ENCODE measurements around the gene ARSG. TPM values are rescaled to one million over a fixed set of nuclear protein-coding genes. Genes with fewer than 3 reads are reported as not detected.

Gene ARSG
- total and polyA plus RNA-seq, 2 of the 13 experiments (the other 11 are each of a cell fraction or from before 2014, with no cell fraction given): 3.7 to 15.2 TPM

DNA sequence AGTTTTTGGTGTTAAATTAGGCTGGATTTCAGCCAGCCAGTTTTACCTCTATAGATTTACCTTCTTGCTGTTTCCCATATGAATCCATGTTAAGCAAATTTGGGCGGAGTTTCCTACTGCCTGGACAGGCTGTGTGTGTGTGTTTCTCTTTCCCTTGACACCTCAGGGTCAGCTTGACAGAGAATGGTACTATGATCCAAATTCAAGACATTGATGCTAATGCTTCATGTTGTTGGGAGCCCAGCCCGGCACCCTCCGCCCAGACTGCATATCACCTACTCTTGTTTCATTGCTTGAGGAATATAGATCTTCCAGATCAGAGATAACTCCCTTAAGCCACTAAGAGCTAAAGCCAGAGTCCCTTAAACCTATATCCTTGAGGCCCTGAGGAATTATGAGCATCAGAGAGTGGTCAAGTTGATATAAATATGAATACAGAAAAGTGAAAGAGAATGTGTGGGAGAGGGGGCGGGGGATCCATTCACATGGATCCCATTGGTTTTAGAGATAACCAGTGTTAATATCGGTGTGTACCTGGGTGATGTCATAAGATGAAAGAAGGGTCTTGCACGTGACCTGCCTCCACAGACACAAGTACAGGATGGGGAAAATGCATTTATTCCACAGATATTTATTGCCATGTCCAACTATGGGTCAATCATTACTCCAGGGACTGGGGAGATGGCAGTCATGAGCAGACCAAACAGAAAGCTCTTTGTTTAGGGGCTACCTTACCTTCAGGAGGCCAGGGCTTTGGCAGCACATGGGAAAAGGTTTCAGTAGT lies 96.3 kb downstream of the ARSG start (continued):
- TF ChIP-seq, protein P1, sequence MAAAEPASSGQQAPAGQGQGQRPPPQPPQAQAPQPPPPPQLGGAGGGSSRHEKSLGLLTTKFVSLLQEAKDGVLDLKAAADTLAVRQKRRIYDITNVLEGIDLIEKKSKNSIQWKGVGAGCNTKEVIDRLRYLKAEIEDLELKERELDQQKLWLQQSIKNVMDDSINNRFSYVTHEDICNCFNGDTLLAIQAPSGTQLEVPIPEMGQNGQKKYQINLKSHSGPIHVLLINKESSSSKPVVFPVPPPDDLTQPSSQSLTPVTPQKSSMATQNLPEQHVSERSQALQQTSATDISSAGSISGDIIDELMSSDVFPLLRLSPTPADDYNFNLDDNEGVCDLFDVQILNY (CRISPR knock-in tag; conservative IDR thresholded peaks at IDR 0.05): no peak
- TF ChIP-seq NCOR1 (IDR thresholded peaks at IDR 0.05; ENCODE audit: borderline replicate concordance, low read length) (no peak), ATF7 (IDR thresholded peaks at IDR 0.05) (no peak), ATF7 (CRISPR knock-in tag; IDR thresholded peaks at IDR 0.05) (no peak), EZH2 (conservative IDR thresholded peaks at IDR 0.05; ENCODE audit: low read depth, low read length) (no peak), NFE2 (CRISPR knock-in tag; IDR thresholded peaks at IDR 0.05) (no peak), EHMT2 (IDR thresholded peaks at IDR 0.05; ENCODE audit: borderline replicate concordance, low read depth, low read length) (0 out of 2 replicates have a peak, but pooled peaks have one; percentile 46), ZNF746 (CRISPR knock-in tag; IDR thresholded peaks at IDR 0.05) (no peak), ARNT2 (CRISPR knock-in tag; IDR thresholded peaks at IDR 0.05; ENCODE audit: low read depth) (0 out of 2 replicates have a peak, but pooled peaks have one; percentile 32), ZNF326 (CRISPR knock-in tag; IDR thresholded peaks at IDR 0.05; ENCODE audit: borderline replicate concordance) (no peak), SAP130 (CRISPR knock-in tag; IDR thresholded peaks at IDR 0.05; ENCODE audit: low read depth) (peak; percentile 17; the same call in 1 of the 2 replicates), XRCC5 (optimal IDR thresholded peaks at IDR 0.05; ENCODE audit: low read length) (peak; percentile 22), KLF16 (CRISPR knock-in tag; IDR thresholded peaks at IDR 0.05) (peak in 1 of 2 experiments; percentile 33; a peak in 1 of 4 replicates), ZNF549 (CRISPR knock-in tag; IDR thresholded peaks at IDR 0.05) (no peak), NFIC (IDR thresholded peaks at IDR 0.05; ENCODE audit: low read length) (no peak), SP4 (CRISPR knock-in tag; IDR thresholded peaks at IDR 0.05) (0 out of 2 replicates have a peak, but pooled peaks have one; percentile 5), TCF12 (IDR thresholded peaks at IDR 0.05) (no peak), TCF12 (CRISPR knock-in tag; IDR thresholded peaks at IDR 0.05) (no peak), MTF1 (CRISPR knock-in tag; IDR thresholded peaks at IDR 0.05) (no peak), ZNF792 (CRISPR knock-in tag; IDR thresholded peaks at IDR 0.05) (0 out of 2 replicates have a peak, but pooled peaks have one; percentile 25), ZMYM4 (CRISPR knock-in tag; IDR thresholded peaks at IDR 0.05) (no peak), DNMT1 (CRISPR knock-in tag; IDR thresholded peaks at IDR 0.05) (no peak), ZNF644 (CRISPR knock-in tag; IDR thresholded peaks at IDR 0.05; ENCODE audit: low read depth) (no peak), ZNF383 (CRISPR knock-in tag; IDR thresholded peaks at IDR 0.05; ENCODE audit: borderline replicate concordance) (no peak)
- TF ChIP-seq, protein P2, sequence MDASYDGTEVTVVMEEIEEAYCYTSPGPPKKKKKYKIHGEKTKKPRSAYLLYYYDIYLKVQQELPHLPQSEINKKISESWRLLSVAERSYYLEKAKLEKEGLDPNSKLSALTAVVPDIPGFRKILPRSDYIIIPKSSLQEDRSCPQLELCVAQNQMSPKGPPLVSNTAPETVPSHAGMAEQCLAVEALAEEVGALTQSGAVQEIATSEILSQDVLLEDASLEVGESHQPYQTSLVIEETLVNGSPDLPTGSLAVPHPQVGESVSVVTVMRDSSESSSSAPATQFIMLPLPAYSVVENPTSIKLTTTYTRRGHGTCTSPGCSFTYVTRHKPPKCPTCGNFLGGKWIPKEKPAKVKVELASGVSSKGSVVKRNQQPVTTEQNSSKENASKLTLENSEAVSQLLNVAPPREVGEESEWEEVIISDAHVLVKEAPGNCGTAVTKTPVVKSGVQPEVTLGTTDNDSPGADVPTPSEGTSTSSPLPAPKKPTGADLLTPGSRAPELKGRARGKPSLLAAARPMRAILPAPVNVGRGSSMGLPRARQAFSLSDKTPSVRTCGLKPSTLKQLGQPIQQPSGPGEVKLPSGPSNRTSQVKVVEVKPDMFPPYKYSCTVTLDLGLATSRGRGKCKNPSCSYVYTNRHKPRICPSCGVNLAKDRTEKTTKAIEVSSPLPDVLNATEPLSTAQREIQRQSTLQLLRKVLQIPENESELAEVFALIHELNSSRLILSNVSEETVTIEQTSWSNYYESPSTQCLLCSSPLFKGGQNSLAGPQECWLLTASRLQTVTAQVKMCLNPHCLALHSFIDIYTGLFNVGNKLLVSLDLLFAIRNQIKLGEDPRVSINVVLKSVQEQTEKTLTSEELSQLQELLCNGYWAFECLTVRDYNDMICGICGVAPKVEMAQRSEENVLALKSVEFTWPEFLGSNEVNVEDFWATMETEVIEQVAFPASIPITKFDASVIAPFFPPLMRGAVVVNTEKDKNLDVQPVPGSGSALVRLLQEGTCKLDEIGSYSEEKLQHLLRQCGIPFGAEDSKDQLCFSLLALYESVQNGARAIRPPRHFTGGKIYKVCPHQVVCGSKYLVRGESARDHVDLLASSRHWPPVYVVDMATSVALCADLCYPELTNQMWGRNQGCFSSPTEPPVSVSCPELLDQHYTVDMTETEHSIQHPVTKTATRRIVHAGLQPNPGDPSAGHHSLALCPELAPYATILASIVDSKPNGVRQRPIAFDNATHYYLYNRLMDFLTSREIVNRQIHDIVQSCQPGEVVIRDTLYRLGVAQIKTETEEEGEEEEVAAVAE (CRISPR knock-in tag; IDR thresholded peaks at IDR 0.05; ENCODE audit: borderline replicate concordance): peak; percentile 9; the same call in 1 of the 2 replicates
- TF ChIP-seq, protein P3, sequence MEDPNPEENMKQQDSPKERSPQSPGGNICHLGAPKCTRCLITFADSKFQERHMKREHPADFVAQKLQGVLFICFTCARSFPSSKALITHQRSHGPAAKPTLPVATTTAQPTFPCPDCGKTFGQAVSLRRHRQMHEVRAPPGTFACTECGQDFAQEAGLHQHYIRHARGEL (CRISPR knock-in tag; IDR thresholded peaks at IDR 0.05): no peak
- TF ChIP-seq, protein P4, sequence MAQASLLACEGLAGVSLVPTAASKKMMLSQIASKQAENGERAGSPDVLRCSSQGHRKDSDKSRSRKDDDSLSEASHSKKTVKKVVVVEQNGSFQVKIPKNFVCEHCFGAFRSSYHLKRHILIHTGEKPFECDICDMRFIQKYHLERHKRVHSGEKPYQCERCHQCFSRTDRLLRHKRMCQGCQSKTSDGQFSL (CRISPR knock-in tag; IDR thresholded peaks at IDR 0.05): no peak
